SK-N-SH (cell line): ENCODE data around the gene FOXP1.

Experiments
- EP300 ChIP-seq, 2 experiments: IDR thresholded peaks; 2 replicates each; pipeline versions ENCODE4 v1.4.0 to v1.6.1; 2012; ENCODE audit warnings: borderline replicate concordance in 1 of 2, low read depth in 1 of 2, low read length in 1 of 2
- EZH2phosphoT487 ChIP-seq: fragments of 200-600 bp; sonication (generic); IDR thresholded peaks from 2 replicates; pipeline ENCODE4 v1.6.1; 2017; ENCODE audit warnings: low read depth, mixed run types, mild to moderate bottlenecking, antibody characterized with exemption, moderate library complexity, borderline replicate concordance
- GABPA ChIP-seq: IDR thresholded peaks from 2 replicates; pipeline ENCODE4 v1.4.0; 2012; ENCODE audit warnings: low read depth, mild to moderate bottlenecking
- JUND ChIP-seq: IDR thresholded peaks from 2 replicates; pipeline ENCODE4 v1.4.0; 2012
- POLR2AphosphoS5 ChIP-seq: IDR thresholded peaks from 2 replicates; pipeline ENCODE4 v1.6.1; 2012; ENCODE audit warnings: low read depth, low read length
- RCOR1 ChIP-seq: fragments of 150-350 bp; IDR thresholded peaks from 2 replicates; pipeline ENCODE4 v1.6.1; 2017; ENCODE audit warnings: antibody characterized with exemption, low read length
- YY1 ChIP-seq: IDR thresholded peaks from 2 replicates; pipeline ENCODE4 v1.4.0; 2012; ENCODE audit warnings: low read depth, mild to moderate bottlenecking
- TF ChIP-seq, protein P1 (sequence below): fragments of 200-600 bp; sonication (generic); IDR thresholded peaks from 2 replicates; pipeline ENCODE4 v1.6.1; 2017; ENCODE audit warnings: antibody characterized with exemption, mild to moderate bottlenecking, moderate library complexity
- TF ChIP-seq, protein P2 (sequence below): IDR thresholded peaks from 2 replicates; pipeline ENCODE4 v1.6.1; 2012; ENCODE audit warnings: mild to moderate bottlenecking, low read depth, low read length, moderate library complexity
- TF ChIP-seq, protein P3 (sequence below): IDR thresholded peaks from 2 replicates; pipeline ENCODE4 v1.4.0; 2012; ENCODE audit warnings: low read depth

DNA sequence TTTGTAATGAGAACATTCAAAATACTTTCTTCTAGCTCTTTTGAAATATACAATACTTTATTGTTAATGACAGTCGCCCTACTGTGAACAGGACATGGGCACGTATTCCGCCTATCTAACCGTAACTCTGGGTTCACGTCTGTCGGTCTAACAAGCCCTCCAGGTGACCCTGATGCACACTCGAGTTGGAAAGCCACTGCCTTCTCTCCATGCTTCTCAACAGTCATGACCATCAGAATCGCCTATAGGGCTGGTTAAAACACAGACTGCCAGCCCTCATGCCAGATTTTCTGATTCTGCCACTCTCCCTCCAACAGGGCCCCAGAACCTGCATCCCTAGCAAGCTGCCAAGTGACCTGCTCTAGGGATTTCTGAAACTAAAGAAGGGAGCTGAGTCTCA, 140.2 kb downstream of the FOXP1 start:
- TF ChIP-seq, protein P1, sequence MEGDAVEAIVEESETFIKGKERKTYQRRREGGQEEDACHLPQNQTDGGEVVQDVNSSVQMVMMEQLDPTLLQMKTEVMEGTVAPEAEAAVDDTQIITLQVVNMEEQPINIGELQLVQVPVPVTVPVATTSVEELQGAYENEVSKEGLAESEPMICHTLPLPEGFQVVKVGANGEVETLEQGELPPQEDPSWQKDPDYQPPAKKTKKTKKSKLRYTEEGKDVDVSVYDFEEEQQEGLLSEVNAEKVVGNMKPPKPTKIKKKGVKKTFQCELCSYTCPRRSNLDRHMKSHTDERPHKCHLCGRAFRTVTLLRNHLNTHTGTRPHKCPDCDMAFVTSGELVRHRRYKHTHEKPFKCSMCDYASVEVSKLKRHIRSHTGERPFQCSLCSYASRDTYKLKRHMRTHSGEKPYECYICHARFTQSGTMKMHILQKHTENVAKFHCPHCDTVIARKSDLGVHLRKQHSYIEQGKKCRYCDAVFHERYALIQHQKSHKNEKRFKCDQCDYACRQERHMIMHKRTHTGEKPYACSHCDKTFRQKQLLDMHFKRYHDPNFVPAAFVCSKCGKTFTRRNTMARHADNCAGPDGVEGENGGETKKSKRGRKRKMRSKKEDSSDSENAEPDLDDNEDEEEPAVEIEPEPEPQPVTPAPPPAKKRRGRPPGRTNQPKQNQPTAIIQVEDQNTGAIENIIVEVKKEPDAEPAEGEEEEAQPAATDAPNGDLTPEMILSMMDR = no peak
- TF ChIP-seq YY1 = no peak
- no peak for TF ChIP-seq EZH2phosphoT487
- TF ChIP-seq, protein P2, sequence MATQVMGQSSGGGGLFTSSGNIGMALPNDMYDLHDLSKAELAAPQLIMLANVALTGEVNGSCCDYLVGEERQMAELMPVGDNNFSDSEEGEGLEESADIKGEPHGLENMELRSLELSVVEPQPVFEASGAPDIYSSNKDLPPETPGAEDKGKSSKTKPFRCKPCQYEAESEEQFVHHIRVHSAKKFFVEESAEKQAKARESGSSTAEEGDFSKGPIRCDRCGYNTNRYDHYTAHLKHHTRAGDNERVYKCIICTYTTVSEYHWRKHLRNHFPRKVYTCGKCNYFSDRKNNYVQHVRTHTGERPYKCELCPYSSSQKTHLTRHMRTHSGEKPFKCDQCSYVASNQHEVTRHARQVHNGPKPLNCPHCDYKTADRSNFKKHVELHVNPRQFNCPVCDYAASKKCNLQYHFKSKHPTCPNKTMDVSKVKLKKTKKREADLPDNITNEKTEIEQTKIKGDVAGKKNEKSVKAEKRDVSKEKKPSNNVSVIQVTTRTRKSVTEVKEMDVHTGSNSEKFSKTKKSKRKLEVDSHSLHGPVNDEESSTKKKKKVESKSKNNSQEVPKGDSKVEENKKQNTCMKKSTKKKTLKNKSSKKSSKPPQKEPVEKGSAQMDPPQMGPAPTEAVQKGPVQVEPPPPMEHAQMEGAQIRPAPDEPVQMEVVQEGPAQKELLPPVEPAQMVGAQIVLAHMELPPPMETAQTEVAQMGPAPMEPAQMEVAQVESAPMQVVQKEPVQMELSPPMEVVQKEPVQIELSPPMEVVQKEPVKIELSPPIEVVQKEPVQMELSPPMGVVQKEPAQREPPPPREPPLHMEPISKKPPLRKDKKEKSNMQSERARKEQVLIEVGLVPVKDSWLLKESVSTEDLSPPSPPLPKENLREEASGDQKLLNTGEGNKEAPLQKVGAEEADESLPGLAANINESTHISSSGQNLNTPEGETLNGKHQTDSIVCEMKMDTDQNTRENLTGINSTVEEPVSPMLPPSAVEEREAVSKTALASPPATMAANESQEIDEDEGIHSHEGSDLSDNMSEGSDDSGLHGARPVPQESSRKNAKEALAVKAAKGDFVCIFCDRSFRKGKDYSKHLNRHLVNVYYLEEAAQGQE = no peak
- no peak for TF ChIP-seq EP300 (IDR thresholded peaks at IDR 0.05; ENCODE audit: borderline replicate concordance in 1 of 2, low read depth in 1 of 2, low read length in 1 of 2)
- TF ChIP-seq, protein P3, sequence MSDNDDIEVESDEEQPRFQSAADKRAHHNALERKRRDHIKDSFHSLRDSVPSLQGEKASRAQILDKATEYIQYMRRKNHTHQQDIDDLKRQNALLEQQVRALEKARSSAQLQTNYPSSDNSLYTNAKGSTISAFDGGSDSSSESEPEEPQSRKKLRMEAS = no peak
- TF ChIP-seq GABPA = no peak
- no peak for TF ChIP-seq POLR2AphosphoS5
- TF ChIP-seq JUND = no peak
- TF ChIP-seq RCOR1 = no peak
